Heart left ventricle (tissue), 13 donors: ENCODE data around the gene EPC2.

Experiments
- POLR2A ChIP-seq, 2 donors: fragments of 450-650 bp; IDR thresholded peaks; one replicate each; pipeline ENCODE4 v1.6.1; 2017; ENCODE audit warnings: antibody characterized with exemption in 2 of 2, mild to moderate bottlenecking in 2 of 2, moderate library complexity in 2 of 2
- TF ChIP-seq, protein P1 (sequence below), 12 donors: fragments of 200-600 bp; sonication (generic) in 4 of 12; IDR thresholded peaks; one replicate each; pipeline versions ENCODE4 v1.5.0 to v1.8.0; 2018 to 2022; ENCODE audit warnings: antibody characterized with exemption in 12 of 12, mild to moderate bottlenecking in 5 of 12
- donor health status: ischemic (EF 13 %, LVEDD 7.1; RV severe dilation, severe dysfunction).
- donor health status: DM: no; HTN: yes; CAD: no.
- donor health status: DM: no; HTN: no; CAD: no.
- donor health status: ischemic (EF 25% LVEDD 6.9; RV normal size, moderate dysfunction).
- donor health status: ischemic (EF 25% LVEDD 5.7; RV mildly dilated, moderate dysfunction).
- donor health status: ischemic (EF 35%, LVEDD 5.7; RV mildly dilated, moderate dysfunction).
- donor health status: nonischemic (EF 11% LVEDD 7.7; RV severe dilation, severe dysfunction).
- donor health status: DM: yes; HTN: yes; CAD: no.
- donor health status: PGD.
- donor health status: ischemic (EF 29% LVEDD 5.4; RV normal size, mild dysfunction).
- donor health status: nonischemic (EF 23%, LVEDD 6.1; RV moderate dilation, normal function).

DNA sequence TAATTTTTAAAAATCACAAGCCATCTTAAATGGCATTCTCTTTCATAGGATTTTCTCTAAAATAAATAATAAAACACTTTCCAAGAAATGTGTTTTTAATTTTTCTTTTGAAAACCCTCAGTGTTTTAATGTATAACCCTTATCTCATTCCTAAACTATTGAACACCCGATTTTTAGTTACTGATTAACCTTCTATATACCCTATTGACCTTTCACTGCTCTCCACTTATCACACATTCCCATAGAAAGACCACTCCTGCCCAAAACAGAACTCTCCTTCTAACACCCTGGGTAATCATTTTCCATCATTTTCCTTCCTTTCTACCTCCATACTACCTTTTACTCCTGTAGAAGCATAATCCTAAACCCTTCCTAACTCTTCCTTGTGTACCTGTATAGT lies 102.4 kb downstream of the EPC2 start:
- TF ChIP-seq, protein P1, sequence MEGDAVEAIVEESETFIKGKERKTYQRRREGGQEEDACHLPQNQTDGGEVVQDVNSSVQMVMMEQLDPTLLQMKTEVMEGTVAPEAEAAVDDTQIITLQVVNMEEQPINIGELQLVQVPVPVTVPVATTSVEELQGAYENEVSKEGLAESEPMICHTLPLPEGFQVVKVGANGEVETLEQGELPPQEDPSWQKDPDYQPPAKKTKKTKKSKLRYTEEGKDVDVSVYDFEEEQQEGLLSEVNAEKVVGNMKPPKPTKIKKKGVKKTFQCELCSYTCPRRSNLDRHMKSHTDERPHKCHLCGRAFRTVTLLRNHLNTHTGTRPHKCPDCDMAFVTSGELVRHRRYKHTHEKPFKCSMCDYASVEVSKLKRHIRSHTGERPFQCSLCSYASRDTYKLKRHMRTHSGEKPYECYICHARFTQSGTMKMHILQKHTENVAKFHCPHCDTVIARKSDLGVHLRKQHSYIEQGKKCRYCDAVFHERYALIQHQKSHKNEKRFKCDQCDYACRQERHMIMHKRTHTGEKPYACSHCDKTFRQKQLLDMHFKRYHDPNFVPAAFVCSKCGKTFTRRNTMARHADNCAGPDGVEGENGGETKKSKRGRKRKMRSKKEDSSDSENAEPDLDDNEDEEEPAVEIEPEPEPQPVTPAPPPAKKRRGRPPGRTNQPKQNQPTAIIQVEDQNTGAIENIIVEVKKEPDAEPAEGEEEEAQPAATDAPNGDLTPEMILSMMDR (IDR thresholded peaks at IDR 0.05): no peak
- no peak for TF ChIP-seq POLR2A (IDR thresholded peaks at IDR 0.05)
